ENCODE measurements around the gene IFNLR1.

DNA sequence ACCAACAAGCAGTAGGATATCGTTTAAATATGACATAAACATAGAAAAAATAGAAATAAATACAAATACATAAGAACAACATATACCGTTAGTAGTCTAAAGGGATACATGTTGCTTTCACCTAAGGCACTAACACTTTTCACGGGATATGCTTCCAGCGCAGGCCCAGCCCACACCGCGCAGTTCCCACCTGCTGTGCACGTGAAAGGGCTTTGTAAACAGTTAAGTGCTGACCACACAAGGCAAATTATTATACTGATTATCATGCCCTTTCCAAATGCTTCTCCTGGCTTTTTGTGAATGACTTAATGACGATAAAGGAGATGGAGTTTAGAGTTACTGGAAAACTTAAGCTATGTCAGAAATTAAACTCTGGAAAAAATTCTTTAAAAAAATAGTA, 32.9 kb downstream of the IFNLR1 start:
- TF ChIP-seq, protein P1, sequence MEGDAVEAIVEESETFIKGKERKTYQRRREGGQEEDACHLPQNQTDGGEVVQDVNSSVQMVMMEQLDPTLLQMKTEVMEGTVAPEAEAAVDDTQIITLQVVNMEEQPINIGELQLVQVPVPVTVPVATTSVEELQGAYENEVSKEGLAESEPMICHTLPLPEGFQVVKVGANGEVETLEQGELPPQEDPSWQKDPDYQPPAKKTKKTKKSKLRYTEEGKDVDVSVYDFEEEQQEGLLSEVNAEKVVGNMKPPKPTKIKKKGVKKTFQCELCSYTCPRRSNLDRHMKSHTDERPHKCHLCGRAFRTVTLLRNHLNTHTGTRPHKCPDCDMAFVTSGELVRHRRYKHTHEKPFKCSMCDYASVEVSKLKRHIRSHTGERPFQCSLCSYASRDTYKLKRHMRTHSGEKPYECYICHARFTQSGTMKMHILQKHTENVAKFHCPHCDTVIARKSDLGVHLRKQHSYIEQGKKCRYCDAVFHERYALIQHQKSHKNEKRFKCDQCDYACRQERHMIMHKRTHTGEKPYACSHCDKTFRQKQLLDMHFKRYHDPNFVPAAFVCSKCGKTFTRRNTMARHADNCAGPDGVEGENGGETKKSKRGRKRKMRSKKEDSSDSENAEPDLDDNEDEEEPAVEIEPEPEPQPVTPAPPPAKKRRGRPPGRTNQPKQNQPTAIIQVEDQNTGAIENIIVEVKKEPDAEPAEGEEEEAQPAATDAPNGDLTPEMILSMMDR (optimal IDR thresholded peaks at IDR 0.05 in 1 of 3, IDR thresholded peaks at IDR 0.05 in 1 of 3, conservative IDR thresholded peaks at IDR 0.05 in 1 of 3; ENCODE audit: extremely low read depth in 1 of 3, insufficient read depth in 2 of 3, low read length in 3 of 3): no peak
- no peak for TF ChIP-seq EZH2 (IDR thresholded peaks at IDR 0.05; ENCODE audit: low read length)
